Panc1 (cell line): Measurements from ENCODE around the gene NKX2-2. TPM values are rescaled to one million over a fixed set of nuclear protein-coding genes. Genes with fewer than 3 reads are reported as not detected.

ENCODE experiments used
- ATAC-seq: fragments of 200-7000 bp; cut with Tn5 transposase; 2 replicates; pipeline ENCODE4 v1.9.1; 2020; ENCODE audit warnings: mild to moderate bottlenecking, moderate library complexity
- BruUV-seq: library from RNA; stranded (reverse); fragments of 400-500 nt; replicated peaks from 2 replicates; lab custom pipeline; 2021; lab: Mats Ljungman, UMichigan
- CTCF ChIA-PET: fragments of 300-600 bp; sonication (Branson Sonifier 250); formaldehyde crosslinking; loops from one replicate; lab custom pipeline; 2022; ENCODE audit warnings: antibody characterized with exemption; lab: Charles Lee
- POLR2A ChIA-PET: fragments of 300-600 bp; sonication (Branson Sonifier 250); formaldehyde crosslinking; loops from one replicate; lab custom pipeline; 2022; ENCODE audit warnings: antibody characterized with exemption; lab: Charles Lee
- DNase-seq: peaks from one replicate; pipeline ENCODE4 v3.0.0-alpha.2; 2010; ENCODE audit warnings: low read depth, low spot score
- H3K27ac ChIP-seq: 2 replicates; pipeline ENCODE4 v1.5.1; 2011; ENCODE audit warnings: mild to moderate bottlenecking, low read length, inconsistent platforms
- H3K27me3 ChIP-seq: fragments of 200-500 bp; sonication (Bioruptor generic); 2 replicates; pipeline ENCODE4 v1.6.0; 2014; ENCODE audit warnings: low read length, inconsistent platforms; ENCODE audit not compliant: control insufficient read depth, insufficient read depth
- H3K36me3 ChIP-seq: fragments of 200-500 bp; sonication (Bioruptor generic); 2 replicates; pipeline ENCODE4 v1.5.1; 2014; ENCODE audit warnings: inconsistent platforms, mild to moderate bottlenecking, low read length, moderate library complexity; ENCODE audit not compliant: control insufficient read depth, insufficient read depth
- H3K4me1 ChIP-seq: 2 replicates; pipeline ENCODE4 v1.5.1; 2011; ENCODE audit warnings: inconsistent platforms, mild to moderate bottlenecking, low read length, moderate library complexity; ENCODE audit not compliant: control insufficient read depth, insufficient read depth
- H3K4me3 ChIP-seq, 2 experiments: 2 replicates each; pipeline ENCODE4 v1.5.1; 2011 to 2012; ENCODE audit warnings: low read depth in 2 of 2, low read length in 2 of 2, mild to moderate bottlenecking in 2 of 2, inconsistent platforms in 1 of 2, moderate library complexity in 1 of 2
- H3K9me3 ChIP-seq: fragments of 200-500 bp; sonication (Bioruptor generic); 2 replicates; pipeline ENCODE4 v1.5.1; 2014; ENCODE audit warnings: low read depth, mild to moderate bottlenecking, inconsistent platforms, low read length, moderate library complexity; ENCODE audit not compliant: control insufficient read depth, insufficient read depth
- CTCF ChIP-seq: fragments of 450-650 bp; IDR thresholded peaks from 2 replicates; pipeline ENCODE4 v1.5.1; 2017; ENCODE audit warnings: mild to moderate bottlenecking
- POLR2AphosphoS5 ChIP-seq: IDR thresholded peaks from 2 replicates; pipeline ENCODE4 v1.6.1; 2012; ENCODE audit warnings: mild to moderate bottlenecking, low read depth, low read length, moderate library complexity
- REST ChIP-seq, 2 experiments: IDR thresholded peaks; 2 replicates each; pipeline ENCODE4 v1.6.1; 2011 to 2012; ENCODE audit warnings: low read depth in 2 of 2, control low read depth in 1 of 2, low read length in 1 of 2, mild to moderate bottlenecking in 1 of 2, moderate library complexity in 1 of 2; ENCODE audit not compliant: insufficient read depth in 1 of 2
- SIN3A ChIP-seq: IDR thresholded peaks from 2 replicates; pipeline ENCODE4 v1.6.1; 2012; ENCODE audit warnings: low read depth, mild to moderate bottlenecking, low read length, moderate library complexity, borderline replicate concordance; ENCODE audit not compliant: insufficient read depth
- TCF7L2 ChIP-seq: IDR thresholded peaks from 2 replicates; pipeline ENCODE4 v1.6.1; 2011; ENCODE audit warnings: mild to moderate bottlenecking, low read depth, low read length, inconsistent platforms
- in situ Hi-C: cut with HindIII; loops from 2 replicates; pipeline ENCODE4 v1.10.0; 2016; ENCODE audit warnings: low sequenced_read_pairs, low pct_unique_long_range_greater_than_20kb
- intact Hi-C: fragments of 100-400 bp; cut with micrococcal nuclease; formaldehyde crosslinking; loops from one replicate; pipeline ENCODE4 v1.10.0; 2022; ENCODE audit not compliant: unreplicated experiment
- total RNA-seq: library from RNA; stranded (reverse); gene quantifications from one replicate; pipeline ENCODE4 v1.2.1, GENCODE V29; 2021; ENCODE audit not compliant: unreplicated experiment

The NKX2-2 gene
- total RNA-seq, 1 experiment from 2014 or later, result not detected

GRCh38 chr20:21516861-21517565, 3.1 kb upstream of the NKX2-2 start:
- Histone ChIP-seq H3K4me3 (no peak overlapping the region), H3K9me3 (no peaks in the 10 kb centered on the region), H3K4me1 (no peaks in the 10 kb centered on the region; the same call in 1 of the 2 replicates), H3K36me3 (no peaks in the 10 kb centered on the region), H3K27me3 (peaks cover 17% of the 10 kb centered on the region), H3K27ac (no peak overlapping the region)
- intact Hi-C loops (no loop called here), in situ Hi-C loops (no loop called here)
- POLR2A ChIA-PET, result no interaction called here
- no peak for ATAC-seq
- no peak for TF ChIP-seq POLR2AphosphoS5
- TF ChIP-seq SIN3A, result no peak
- TF ChIP-seq REST (IDR thresholded peaks at IDR 0.05; ENCODE audit: insufficient read depth in 1 of 2, low read depth in 2 of 2, low read length in 1 of 2), result no peak
- TF ChIP-seq TCF7L2, result no peak
- TF ChIP-seq CTCF, result no peak
- BruUV-seq, result no TSS peak
- DNase-seq, result no peak
- CTCF ChIA-PET, result interaction anchor here (0.5 kb wide), 1 partner anchor 282 kb away, joined by 3 read pairs; no protein-coding TSS in a partner anchor

- peaks cover 17% of the 10 kb centered on the region for H3K27me3 ChIP-seq
- in situ Hi-C loops, result no loop called here
- intact Hi-C loops, result no loop called here
- H3K4me3 ChIP-seq, result no peak overlapping the region
- DNase-seq, result no peak
- ChIA-PET CTCF (no interaction called here), POLR2A (no interaction called here)
- no peaks in the 10 kb centered on the region for H3K9me3 ChIP-seq
- TF ChIP-seq TCF7L2 (no peak), SIN3A (no peak), POLR2AphosphoS5 (no peak), CTCF (no peak), REST (IDR thresholded peaks at IDR 0.05; ENCODE audit: insufficient read depth in 1 of 2, low read depth in 2 of 2, low read length in 1 of 2) (no peak)
- no peaks in the 10 kb centered on the region for H3K36me3 ChIP-seq
- BruUV-seq, result no TSS peak
- no peak for ATAC-seq
- H3K27ac ChIP-seq, result no peak overlapping the region
- H3K4me1 ChIP-seq, result no peaks in the 10 kb centered on the region; the same call in 1 of the 2 replicates
These were observed 2.3 kb upstream of the NKX2-2 start for GRCh38 chr20:21516180-21516567.
